DMS79 (cell line): Measurements from ENCODE around the gene GTF2IRD1.
"Not testable (repeated sequence)": the region's sequence is repeated elsewhere in the genome, so short reads cannot be mapped to it uniquely, and the experiment has no call there.

Experiments
- DNase-seq: peaks from one replicate; lab custom pipeline; 2025; lab: John Stamatoyannopoulos, UW

Gene GTF2IRD1

DNA sequence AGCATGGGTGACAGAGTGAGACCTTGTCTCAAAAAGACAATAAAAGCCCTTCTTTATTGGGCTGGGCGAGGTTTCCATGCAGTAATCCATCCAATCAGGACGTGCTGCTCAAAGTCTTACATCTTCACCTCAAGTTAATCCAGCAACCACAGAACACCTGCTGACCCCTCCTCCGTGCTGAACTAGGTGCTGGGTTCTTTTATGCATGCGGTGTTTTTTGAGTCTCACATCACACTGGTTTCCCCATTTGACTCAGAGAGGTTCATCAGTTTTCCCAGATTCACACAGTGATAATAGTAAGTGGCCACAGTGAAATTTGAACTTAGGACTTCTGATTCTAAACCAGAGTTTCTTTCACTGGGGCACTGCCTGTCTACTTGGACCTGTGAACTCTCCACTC, 145.5 kb downstream of the GTF2IRD1 start:
- DNase-seq, result no peak

DNA sequence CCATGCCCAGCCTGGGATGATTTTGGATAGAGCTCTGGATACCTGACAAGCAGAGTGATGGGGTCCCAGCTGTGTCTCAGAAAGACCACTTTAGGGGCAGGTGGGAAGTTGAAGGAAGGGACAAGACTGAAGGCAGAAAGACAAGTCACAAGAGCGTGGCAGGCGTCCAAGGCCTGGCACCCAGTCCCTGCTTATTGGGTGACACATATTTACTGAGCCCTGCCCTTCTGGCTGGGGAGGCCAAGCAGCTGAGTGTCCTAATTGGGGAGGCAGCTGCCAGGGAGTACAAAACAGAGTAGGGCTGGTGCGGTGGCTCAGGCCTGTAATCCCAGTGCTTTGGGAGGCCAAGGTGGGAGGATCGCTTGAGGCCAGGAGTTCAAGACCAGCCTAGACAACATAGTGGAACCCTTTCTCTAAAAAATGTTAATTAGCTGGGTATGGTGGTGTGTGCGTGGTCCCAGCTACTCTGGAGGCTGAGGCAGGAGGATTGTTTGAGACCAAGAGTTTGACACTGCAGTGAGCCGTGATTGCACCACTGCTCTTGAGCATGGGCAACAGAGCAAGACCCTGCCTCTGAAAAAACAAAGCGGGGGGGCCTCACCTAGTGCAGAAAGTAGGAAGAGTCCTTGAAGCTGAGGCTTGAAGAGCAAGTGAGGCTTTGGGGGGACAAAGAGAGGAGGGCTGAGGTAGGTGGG, 150.8 kb downstream of the GTF2IRD1 start:
- no peak for DNase-seq

DNA sequence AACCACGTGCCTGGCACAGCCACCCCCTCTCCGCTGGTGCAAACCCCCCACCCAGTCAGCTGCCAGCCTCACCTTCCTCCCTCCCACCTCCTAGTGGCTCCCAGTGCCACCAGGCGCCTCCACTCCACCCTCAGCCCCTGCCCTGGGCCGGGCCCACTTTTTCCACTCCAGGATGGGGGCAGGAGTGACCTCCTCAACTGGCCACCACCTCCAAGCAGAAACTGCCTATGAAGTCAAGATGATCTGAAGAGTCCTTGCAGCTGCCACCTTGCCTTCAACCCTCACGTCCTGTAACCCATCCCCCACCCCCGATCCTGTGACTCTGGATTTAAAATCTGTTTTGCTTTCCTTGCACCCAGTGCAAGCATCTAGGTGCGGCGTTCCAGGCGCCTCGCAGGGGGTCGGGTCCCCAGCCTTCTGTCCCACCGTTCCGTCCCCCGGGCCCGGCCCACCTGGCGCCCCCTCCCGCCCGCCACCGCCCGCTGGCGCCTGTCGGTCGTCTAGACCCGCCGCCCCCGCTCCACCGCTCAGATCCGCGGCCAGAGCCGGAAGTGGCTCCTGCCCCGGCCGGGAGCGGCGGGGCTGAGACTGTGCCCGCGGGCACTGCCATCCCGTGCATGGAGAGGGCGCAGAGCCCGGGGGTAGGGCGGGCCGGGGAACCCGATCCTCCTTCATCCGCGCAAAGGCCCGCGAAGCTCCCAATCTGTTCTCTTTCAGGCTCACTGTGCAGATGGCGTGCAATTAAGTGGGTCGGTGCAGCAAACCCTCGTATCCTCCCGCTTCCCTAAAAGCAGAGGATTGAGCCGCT, 152.6 kb downstream of the GTF2IRD1 start:
- no peak for DNase-seq

DNA sequence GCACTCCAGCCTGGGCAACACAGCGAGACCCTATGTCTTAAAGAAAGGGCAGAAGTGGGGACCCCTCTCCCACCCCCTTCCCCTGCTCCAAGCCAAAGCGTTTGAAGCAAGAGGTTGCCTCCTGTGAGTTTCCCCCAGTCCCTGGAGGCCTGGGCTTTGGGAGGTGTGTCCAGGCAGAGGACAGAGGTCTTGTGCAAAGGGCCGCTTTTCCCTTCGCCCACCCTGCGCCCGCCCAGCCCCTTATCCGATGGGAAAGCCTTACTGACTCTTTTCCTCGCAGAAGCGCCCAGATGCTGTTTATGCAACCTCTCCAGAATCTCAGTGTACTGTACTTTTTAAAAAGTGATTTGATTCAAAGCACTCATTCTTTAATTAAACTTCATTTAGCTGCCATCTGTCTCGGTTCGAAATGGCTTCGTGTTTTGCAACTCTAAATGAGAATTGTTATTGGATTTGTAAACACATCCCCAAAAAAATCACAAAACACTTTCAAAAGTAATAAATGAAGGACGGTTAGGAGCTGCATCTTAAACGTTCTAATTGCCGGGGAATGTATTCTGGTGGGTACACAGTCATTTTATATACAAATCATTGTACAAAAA, 153.3 kb downstream of the GTF2IRD1 start:
- no peak for DNase-seq

DNA sequence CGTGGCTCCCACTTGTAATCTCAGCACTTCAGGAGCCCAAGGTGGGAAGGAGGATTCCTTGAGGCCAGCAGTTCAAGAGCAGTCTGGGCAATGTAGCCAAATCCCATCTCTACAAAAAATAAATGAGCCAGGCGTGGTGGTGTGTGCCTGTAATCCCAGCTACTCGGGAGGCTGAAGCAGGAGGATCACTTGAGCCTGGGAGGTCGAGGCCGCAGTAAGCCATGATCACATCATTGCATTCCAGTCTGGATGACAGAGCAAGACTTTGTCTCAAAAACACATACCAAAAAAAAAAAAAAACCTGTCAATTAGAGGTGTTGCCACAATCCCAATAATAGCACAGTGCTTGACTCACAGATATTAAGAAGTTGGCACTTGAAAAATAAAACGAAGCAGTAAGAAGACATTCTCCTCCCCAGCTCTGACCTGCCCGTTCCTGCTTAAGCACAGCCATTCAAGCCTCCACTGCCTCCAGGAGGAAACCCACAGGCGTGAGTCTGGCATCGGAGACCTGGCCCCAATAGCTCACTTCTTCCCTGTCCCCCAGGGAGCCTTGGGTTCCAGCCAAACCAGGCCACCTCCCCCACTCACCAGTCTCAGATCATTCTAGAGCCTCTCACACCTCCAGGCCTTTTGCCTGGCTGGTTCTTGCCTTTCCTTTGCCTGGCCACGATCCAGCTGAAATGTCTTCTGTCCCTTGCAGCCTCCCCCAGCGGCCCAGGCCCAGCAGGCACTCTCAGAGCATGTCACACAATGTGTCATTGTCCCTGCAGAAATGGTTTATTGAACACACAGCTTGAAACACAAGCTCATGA, 158.5 kb downstream of the GTF2IRD1 start:
- peak; percentile 95 for DNase-seq

DNA sequence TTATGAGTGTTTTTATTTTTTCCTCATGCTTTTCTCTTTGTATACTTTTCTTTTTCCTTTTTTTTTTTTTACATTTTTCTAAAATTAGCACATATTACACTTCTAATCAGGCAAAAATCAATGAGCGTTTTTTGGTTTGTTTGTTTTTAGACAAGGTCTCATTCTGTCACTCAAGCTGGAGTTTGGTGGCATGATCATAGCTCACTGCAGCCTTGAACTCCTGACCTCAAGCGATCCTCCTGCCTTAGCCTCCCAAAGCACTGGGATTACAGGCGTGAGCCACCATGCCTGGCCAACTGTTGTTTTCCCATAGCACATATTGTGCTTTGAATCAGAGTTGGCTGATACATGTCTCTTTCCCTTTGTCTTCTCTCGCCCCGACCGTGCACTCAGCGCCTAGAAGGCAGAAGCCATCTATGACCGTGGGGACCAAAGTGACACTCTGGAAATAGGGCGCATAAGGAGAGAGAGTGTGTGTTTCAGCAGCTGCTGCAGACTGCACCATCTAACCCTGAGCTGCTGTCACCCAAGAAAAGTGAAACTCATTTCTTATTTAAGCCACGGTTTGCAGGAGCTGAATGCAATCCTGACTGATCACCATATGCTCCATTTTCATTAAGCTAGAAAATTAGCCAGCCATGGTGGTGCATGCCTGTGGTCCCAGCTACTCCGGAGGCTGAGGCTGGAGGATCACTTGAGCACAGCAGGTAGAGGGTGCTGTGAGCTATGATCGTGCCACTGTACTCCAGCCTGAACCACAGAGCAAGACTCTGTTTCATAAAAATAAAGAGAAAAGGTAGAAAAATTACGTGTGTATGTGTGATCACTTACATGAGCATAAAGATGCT, 162.5 kb downstream of the GTF2IRD1 start:
- no peak for DNase-seq

DNA sequence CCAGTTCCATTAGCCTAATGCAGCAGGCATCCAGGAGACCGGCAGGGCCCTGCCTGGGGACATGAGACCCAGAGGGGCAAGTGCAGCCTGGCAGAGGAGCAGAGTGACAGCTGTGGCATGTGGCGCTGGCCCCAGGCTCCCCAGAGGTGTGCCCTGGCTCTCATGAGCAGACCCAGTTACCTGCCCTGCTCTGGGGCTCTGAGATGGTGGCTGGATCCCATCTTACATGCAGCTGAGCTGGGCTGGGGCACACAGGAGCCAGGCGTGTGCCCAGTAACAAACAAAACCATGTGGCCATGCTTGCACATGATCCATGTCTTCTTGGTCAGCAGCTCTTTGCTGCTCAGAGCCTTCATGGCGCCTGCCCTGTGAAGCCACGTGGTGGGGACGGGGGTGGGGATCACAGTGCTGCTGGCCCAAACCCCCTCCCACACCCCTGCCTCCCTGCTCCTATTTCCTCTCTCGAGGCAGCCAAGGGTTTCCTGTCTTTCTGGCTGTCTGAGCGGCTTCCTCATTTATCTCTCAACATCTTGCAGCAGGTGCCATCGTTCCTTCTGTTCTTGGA, 163.6 kb downstream of the GTF2IRD1 start:
- no peak for DNase-seq

DNA sequence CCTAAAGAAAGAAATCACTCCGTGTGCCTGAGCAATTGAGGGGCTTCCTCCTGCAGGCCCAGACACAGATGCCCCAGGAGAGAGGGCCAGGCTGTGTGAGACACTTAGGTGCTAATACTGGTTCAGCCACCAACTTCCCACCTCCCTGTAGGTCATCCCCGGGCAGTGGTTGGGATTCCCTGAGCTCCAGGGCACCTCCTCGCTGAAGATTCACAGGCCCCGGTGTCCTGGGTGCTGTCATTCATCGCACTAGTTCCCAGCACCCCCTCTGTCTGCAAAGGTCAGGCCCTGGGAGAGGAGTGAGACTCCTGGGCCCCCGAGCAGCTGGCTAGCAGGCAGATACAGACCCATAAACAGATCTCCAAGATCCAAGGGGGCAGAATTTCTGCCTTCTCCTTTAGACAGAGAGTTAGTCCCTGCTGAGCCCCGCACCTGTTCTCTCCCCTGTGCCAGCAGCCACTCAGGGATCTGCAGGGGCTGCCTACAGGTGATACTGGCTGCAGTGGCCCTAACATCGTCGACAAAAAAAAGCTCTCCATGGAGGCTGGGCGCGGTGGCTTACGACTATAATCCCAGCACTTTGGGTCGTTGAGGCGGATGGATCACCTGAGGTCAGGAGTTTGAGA, 165.6 kb downstream of the GTF2IRD1 start:
- DNase-seq, result peak; percentile 41

DNA sequence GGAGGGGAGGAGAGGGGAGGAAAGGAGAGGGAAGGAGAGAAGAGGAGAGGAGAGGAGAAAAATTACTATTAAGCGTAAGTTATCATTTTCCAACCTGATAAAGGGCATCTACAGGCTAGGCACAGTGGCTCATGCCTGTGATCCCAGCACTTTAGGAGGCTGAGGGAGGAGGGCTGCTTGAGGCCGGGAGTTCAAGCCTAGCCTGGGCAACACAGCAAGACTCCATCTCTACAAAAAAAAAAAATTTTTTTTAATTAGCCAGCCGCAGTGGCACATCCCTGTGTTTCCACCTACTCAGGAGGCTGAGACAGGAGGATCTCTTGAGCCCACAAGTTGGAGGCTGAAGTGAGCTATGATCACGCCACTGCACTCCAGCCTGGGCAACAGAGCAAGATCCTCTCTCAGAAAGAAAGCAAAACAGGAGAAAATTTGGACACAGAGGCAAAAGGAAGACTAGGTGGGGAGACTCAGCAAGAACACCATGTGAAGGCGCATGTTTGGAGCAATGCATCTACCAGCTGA, 168.6 kb downstream of the GTF2IRD1 start:
- no peak for DNase-seq

DNA sequence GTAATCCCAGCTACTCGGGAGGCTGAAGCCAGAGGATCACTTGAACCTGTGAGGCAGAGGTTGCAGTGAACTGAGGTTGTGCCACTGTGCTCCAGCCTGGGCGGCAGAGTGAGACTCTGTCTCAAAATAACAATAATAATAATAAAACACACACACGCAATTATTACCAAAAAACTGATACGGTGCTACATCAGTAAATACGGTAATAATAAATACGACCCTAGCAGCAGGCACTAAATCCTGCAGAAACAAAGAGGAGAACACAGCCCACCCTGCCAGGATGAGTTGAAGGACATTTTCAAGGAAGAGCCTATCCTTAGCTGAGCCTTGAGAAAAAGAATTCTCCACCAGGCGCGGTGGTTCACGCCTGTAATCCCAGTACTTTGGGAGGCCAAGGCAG, 169.4 kb downstream of the GTF2IRD1 start:
- no peak for DNase-seq

DNA sequence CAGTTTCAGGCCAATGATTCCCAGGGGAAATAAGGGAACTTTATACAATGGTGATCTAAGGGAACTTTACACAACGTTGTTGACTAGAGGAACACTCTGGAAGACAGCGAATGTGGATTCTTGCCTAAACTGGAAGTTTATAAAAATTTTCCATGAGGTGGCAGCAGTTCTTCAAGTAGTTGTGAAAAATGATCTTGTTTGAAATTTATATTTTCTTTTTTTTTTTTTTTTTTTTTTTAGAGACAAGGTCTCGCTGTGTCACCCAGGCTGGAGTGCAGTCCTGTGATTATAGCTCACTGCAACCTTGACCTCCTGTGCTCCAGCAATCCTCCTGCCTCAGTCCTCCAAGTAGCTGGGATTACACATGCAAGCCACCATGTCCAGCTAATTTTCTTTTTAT, 171.7 kb downstream of the GTF2IRD1 start:
- no peak for DNase-seq

DNA sequence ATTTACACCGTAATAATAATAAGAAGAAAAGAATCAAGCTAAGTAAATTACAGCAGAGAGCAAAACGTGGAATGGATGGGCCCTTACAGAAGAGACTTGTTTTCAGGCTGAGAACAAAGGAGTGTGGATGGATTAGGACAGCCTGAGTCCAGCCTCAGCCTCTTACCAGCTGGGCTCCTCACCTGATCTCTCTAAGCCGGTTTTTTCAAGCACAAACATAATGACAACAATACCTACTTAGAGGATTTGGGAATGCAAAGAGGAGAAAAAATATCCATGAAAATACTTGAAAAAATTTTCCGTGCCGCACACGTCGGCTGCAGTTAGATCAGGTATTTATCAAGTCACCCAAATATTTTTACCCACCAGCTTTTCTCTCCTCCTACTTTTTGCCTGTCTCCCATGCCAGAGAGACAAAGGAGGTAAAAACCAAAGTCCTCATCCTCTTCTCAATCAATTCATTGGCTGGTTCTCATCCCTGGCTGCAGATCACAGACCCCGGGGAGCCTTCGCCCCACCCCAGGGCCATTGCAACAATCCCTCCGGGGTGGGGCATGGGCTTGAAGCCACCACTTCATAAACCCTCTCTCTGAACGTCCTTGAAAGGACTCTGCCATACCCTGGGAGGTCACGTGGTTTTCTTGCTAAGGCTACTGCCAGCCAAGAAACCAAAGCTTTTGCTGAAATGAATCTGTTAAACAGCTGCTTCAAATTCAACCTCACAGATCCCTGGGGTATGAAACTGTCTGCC, 174.1 kb downstream of the GTF2IRD1 start:
- DNase-seq, result peak; percentile 97

DNA sequence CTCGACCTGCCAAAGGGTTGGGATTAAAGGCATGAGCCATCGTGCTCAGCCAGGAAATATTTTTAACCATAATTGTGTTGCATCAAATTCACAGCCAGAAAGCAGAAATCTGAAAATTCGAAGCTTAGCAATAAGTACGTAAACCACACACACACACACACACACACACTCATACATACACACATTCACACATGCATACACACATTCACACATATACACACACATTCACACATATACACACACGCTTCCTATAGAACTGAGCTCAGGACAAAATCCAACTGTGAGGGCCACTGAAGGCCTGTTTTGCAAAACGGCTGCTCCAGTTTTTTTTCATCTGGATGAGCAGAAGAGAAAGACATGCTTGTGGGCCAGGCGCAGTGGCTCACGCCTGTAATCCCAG, 178.8 kb downstream of the GTF2IRD1 start:
- no peak for DNase-seq

DNA sequence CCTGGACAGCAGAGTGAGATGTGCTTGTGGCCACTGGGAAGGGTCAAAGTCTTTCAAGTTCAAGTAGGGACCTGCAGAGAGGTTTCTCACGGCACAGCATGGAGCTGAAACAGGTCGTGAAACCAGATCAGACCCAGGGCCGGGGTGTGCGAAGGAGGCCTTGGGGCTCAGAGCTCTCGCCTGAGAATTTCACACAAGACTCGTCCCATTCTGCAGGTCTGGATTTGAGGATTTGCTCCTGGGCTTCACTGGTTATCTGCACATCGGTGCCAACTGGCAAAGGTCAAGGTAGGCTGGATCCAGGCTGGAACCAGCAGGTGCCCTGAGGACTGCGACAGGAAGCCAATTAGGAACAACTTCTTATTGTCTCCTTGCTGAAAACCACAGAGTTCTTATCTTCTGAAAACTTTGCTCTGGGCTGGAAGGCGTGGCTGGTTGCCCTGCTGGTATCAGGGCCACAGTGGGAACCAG, 179.8 kb downstream of the GTF2IRD1 start:
- no peak for DNase-seq

DNA sequence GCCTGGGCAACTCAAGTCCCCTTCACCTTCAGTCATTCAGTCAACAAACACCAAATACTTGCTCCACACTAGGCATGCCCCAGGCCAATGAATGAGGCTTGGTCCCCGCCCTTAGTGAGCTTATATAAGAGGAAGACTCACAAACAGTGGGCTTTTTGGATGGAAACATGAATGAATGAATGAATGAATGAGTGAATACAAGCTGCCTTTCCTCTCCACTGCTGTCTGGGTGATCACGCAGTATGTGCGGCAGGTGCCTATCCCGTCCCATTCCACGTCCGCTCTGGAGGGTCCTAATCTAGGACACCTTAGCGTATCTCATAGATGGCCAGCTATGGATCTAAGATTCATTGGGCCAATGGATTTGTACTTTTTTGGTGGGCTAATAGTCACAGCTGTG, 184.0 kb downstream of the GTF2IRD1 start:
- no peak for DNase-seq

DNA sequence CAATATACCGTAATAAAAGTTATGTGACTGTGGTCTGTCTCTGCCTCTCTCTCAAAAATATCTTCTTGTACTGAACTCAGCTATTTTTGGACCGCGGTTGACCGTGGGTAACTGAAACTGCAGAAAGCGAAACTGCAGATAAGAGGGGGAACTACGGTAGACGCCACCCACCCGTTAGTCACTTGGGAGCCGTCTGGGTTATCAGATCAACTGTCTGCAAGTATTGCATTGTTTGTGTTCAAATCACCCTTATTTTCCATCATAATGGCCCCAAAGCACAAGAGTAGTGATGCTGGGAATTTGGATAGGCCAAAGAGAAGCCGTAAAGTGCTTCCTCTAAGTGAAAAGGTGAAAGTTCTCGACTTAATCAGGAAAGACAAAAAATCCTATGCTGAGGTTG, 196.3 kb downstream of the GTF2IRD1 start:
- not testable (repeated sequence) for DNase-seq

DNA sequence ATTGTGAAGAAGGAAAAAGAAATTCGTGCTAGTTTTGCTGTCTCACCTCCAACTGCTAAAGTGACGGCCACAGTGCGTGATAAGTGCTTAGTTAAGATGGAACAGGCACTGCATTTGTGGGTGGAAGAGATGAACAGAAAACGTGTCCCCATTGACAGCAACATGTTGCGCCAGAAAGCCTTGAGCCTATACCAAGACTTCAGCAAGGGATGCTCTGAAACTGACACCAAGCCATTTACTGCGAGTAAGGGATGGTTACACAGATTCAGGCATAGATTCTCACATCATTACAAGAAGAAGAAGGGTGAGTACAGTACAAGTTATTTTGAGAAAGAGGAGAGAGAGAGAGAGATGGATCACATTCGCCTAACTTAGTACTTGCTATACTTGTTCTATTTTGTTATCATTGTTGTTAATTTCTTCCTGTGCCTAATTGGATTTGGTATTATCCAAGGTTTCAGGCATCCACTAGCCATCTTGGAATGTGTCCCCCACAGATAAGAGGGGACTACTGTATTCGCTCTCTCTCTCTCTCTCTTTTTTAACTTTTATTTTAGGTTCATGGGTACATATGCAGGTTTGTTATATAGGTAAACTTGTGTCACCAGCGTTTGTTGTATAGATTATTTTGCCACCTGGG, 196.9 kb downstream of the GTF2IRD1 start:
- DNase-seq, result not testable (repeated sequence)

DNA sequence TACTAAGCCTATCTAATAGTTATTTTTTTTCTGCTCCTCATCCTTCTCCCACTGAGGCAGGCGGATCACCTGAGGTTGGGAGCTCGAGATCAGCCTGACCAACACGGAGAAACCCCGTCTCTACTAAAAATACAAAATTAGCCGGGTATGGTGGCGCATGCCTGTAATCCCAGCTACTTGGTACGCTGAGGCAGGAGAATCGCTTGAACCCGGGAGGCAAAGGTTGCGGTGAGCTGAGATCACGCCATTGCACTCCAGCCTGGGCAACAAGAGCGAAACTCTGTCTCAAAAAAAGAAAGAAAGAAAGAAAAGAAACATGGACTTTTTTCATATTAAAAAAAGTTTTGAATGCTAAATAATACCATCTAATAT, 197.4 kb downstream of the GTF2IRD1 start:
- DNase-seq, result not testable (repeated sequence)
